Muscle layer of colon (tissue), 2 donors: ENCODE results near the gene VPS35L.
A peak's percentile ranks its signal among the peaks of the same experiment; 100 is the strongest.

ENCODE experiments used
- H3K27ac ChIP-seq: one replicate; pipeline ENCODE4 v1.7.0; 2013; ENCODE audit warnings: low read depth, mild to moderate bottlenecking, low read length, moderate library complexity
- H3K27me3 ChIP-seq, 2 donors: one replicate each; pipeline ENCODE4 v1.7.0; 2013; ENCODE audit warnings: low read length in 2 of 2, mild to moderate bottlenecking in 2 of 2; ENCODE audit not compliant: insufficient read depth in 2 of 2, control insufficient read depth in 1 of 2
- H3K36me3 ChIP-seq: one replicate; pipeline ENCODE4 v1.7.0; 2013; ENCODE audit warnings: mild to moderate bottlenecking, low read length; ENCODE audit not compliant: insufficient read depth
- H3K4me1 ChIP-seq: one replicate; pipeline ENCODE4 v1.7.0; 2013; ENCODE audit warnings: mild to moderate bottlenecking, low read length; ENCODE audit not compliant: insufficient read depth
- H3K4me3 ChIP-seq, 2 donors: one replicate each; pipeline ENCODE4 v1.7.0; 2013; ENCODE audit warnings: low read length in 2 of 2, low read depth in 1 of 2, mild to moderate bottlenecking in 1 of 2, moderate library complexity in 1 of 2
- H3K9ac ChIP-seq: one replicate; pipeline ENCODE4 v1.7.0; 2013; ENCODE audit warnings: low read length
- H3K9me3 ChIP-seq: one replicate; pipeline ENCODE4 v1.7.0; 2013; ENCODE audit warnings: mild to moderate bottlenecking, low read length
- donor health status: abdominal sarcoma.
- donor health status: Adenocarcinoma of cecum.

VPS35L gene

GRCh38 chr16:19681637-19682036 lies 126.1 kb downstream of the VPS35L start:
- Histone ChIP-seq H3K9me3 (no peaks in the 10 kb centered on the region), H3K36me3 (peaks cover 48% of the 10 kb centered on the region), H3K27me3 (no peaks in the 10 kb centered on the region), H3K4me3 (no peak overlapping the region), H3K27ac (no peak overlapping the region), H3K4me1 (no peaks in the 10 kb centered on the region), H3K9ac (no peak overlapping the region)

DNA sequence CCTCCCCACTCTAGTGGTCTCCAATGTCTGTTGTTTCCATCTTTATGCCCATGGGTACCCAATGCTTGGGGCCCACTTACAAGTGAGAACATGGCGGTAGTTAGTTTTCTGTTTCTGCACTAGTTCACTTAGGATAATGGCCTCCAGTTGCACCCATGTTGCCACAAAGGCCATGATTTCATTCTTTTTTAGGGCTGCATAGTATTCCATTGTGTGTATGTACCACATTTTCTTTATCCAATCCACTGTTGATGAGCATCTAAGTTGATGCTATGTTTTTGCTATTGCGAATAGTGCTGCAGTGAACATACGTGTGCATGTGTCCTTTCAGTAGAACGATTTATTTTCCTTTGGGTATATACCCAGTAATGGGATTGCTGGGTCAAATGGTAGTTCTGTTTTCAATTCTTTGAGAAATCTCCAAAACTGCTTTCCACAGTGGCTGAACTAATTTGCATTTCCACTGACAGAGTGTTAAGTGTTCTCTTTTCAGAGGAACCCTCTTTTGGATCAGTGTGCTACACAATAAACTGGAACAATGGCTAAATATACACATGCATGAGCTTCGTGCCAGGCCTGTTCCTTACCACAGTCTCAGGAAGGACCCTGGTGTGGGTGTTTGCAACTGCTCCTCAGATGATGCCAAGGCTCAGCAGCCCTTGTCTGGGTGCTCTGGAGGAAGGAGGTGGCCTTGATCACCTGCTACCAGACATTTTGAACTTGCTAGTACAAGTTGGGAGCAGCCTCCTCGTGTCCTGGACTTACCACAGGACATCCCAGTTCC lies 128.1 kb downstream of the VPS35L start:
- H3K27ac ChIP-seq = no peak overlapping the region
- H3K27me3 ChIP-seq = no peaks in the 10 kb centered on the region
- H3K36me3 ChIP-seq = peaks cover 62% of the 10 kb centered on the region
- no peak overlapping the region for H3K9ac ChIP-seq
- H3K4me3 ChIP-seq = no peak overlapping the region
- H3K4me1 ChIP-seq = no peaks in the 10 kb centered on the region
- H3K9me3 ChIP-seq = no peaks in the 10 kb centered on the region

DNA sequence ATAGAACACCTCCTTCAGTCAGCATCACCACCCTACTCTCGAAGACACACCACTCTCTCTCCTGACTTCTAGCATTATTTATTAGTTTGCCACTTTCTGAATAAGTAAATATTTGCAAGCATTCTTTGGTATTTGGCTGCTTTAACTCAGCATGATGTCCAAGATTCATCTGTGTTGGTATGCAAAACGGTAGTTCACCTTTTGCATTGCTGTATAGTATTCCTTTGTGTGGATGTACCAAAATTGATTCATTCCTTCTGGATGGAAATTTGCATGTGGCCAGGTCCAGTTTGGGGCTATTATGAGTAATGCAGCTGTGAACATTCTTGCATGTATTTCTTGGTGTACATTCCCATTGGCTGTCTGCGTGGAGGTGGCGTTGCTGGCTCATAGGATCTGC lies 129.7 kb downstream of the VPS35L start:
- Histone ChIP-seq H3K27ac (no peak overlapping the region), H3K27me3 (no peaks in the 10 kb centered on the region), H3K4me3 (no peak overlapping the region), H3K4me1 (no peaks in the 10 kb centered on the region), H3K9me3 (no peaks in the 10 kb centered on the region), H3K9ac (no peak overlapping the region), H3K36me3 (peaks cover 59% of the 10 kb centered on the region)

GRCh38 chr16:19687279-19687678 lies 131.8 kb downstream of the VPS35L start:
- Histone ChIP-seq H3K36me3 (peaks cover 54% of the 10 kb centered on the region), H3K27ac (no peak overlapping the region)

GRCh38 chr16:19688396-19689024 lies 133.0 kb downstream of the VPS35L start:
- H3K27me3 ChIP-seq = no peaks in the 10 kb centered on the region
- H3K27ac ChIP-seq = no peak overlapping the region
- H3K9ac ChIP-seq = no peak overlapping the region
- H3K4me1 ChIP-seq = no peaks in the 10 kb centered on the region
- peaks cover 42% of the 10 kb centered on the region for H3K36me3 ChIP-seq
- no peak overlapping the region for H3K4me3 ChIP-seq
- H3K9me3 ChIP-seq = no peaks in the 10 kb centered on the region

More at GRCh38 chr16:19687279-19687678, 131.8 kb downstream of the VPS35L start:
- Histone ChIP-seq H3K4me3 (no peak overlapping the region), H3K27me3 (no peaks in the 10 kb centered on the region), H3K9me3 (no peaks in the 10 kb centered on the region), H3K4me1 (no peaks in the 10 kb centered on the region), H3K9ac (no peak overlapping the region)

DNA sequence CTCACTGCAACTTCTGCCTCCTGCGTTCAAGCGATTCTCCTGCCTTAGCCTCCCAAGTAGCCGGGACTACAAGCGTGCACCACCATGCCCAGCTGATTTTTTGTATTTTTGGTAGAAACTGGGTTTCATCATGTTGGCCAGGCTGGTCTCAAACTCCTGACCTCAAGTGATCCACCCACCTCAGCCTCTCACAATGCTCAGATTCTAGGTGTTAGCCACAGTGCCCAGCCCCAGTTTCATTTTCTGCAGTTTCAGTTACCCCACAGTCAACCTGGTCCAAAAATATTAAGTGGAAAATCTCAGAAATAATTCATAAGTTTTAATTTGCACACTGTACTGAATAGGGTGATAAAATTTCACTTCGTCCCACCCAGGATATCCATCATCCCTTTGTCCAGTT lies 133.8 kb downstream of the VPS35L start:
- no peaks in the 10 kb centered on the region for H3K4me1 ChIP-seq
- no peak overlapping the region for H3K9ac ChIP-seq
- H3K27ac ChIP-seq = no peak overlapping the region
- H3K27me3 ChIP-seq = no peaks in the 10 kb centered on the region
- H3K9me3 ChIP-seq = no peaks in the 10 kb centered on the region
- H3K36me3 ChIP-seq = peaks cover 34% of the 10 kb centered on the region
- no peak overlapping the region for H3K4me3 ChIP-seq

DNA sequence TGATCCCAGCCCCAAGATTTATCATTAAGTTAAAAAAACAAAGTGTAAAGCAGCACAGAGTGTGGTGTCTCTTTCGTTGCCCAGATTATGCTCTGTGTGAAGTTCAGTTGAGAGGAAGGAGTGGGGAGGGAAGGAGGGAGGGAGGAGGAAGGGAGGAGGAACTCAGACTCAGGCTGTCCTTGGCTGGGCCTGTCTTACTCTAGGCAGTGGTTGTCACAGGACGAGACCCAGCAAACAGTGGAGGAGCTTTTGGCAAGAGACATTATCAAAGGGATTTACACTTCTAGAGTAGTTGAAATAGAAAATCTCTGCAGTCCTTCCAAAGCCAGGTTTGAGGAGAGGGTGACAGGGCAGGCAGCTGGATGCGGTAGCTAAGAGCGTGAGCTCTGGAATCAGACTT lies 134.7 kb downstream of the VPS35L start:
- no peak overlapping the region for H3K9ac ChIP-seq
- H3K27ac ChIP-seq = no peak overlapping the region
- no peaks in the 10 kb centered on the region for H3K9me3 ChIP-seq
- no peaks in the 10 kb centered on the region for H3K4me1 ChIP-seq
- no peaks in the 10 kb centered on the region for H3K27me3 ChIP-seq
- no peak overlapping the region for H3K4me3 ChIP-seq
- H3K36me3 ChIP-seq = peaks cover 31% of the 10 kb centered on the region

DNA sequence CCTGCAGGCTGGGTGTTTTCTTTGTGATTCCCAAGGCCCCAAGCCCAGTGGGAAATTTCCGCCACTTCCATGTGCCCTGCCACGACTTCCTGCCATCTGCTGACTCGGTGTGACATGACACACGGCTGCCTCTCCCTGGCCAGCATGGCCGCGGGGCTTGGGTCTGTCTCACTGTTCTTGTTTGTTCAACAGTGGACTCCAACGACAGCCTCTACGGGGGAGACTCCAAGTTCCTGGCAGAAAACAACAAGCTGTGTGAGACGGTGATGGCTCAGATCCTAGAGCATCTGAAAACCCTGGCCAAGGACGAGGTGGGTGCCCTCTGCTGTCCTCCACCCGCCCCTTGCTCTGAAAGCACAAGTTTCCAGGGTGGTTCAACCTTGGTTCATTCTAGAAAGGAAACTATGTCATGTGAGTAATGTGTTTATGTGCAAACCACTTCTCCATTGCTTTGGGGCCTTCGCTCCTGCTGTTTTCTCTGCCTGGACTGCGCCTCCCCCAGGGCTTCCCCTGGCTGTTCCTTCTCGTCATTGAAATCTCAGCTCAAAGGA lies 135.7 kb downstream of the VPS35L start:
- H3K4me3 ChIP-seq = no peak overlapping the region
- no peak overlapping the region for H3K27ac ChIP-seq
- H3K36me3 ChIP-seq = peaks cover 21% of the 10 kb centered on the region
- peaks cover 2% of the 10 kb centered on the region for H3K4me1 ChIP-seq
- H3K9ac ChIP-seq = no peak overlapping the region
- no peaks in the 10 kb centered on the region for H3K27me3 ChIP-seq
- H3K9me3 ChIP-seq = no peaks in the 10 kb centered on the region

GRCh38 chr16:19694989-19695388 lies 139.5 kb downstream of the VPS35L start:
- Histone ChIP-seq H3K27me3 (no peaks in the 10 kb centered on the region), H3K9ac (no peak overlapping the region), H3K27ac (no peak overlapping the region), H3K4me3 (no peak overlapping the region), H3K36me3 (peaks cover 30% of the 10 kb centered on the region), H3K4me1 (peaks cover 14% of the 10 kb centered on the region), H3K9me3 (no peaks in the 10 kb centered on the region)

DNA sequence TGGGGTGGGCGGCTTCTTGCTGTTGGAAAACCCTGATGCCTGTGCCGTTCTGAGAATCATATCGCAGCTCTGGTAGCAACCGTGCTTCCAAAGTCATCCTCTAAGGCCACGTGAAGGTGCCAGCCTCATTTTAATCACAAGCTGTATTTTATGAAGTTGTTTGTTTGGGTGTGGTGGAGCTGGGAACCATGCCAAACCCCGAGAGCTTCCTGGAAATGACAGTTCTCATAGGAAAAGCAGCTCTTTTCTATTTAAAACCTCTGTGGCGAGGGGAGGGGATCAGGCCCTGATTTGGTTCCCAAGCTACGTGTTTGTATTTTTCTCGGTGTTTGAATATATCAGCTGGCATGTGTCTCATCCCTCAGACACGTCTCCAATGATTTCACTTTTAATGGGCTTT lies 140.8 kb downstream of the VPS35L start:
- Histone ChIP-seq H3K4me1 (peaks cover 24% of the 10 kb centered on the region), H3K36me3 (peaks cover 39% of the 10 kb centered on the region), H3K27ac (peak overlapping the region; percentile 67), H3K9me3 (no peaks in the 10 kb centered on the region), H3K4me3 (no peak overlapping the region), H3K9ac (no peak overlapping the region), H3K27me3 (no peaks in the 10 kb centered on the region)

DNA sequence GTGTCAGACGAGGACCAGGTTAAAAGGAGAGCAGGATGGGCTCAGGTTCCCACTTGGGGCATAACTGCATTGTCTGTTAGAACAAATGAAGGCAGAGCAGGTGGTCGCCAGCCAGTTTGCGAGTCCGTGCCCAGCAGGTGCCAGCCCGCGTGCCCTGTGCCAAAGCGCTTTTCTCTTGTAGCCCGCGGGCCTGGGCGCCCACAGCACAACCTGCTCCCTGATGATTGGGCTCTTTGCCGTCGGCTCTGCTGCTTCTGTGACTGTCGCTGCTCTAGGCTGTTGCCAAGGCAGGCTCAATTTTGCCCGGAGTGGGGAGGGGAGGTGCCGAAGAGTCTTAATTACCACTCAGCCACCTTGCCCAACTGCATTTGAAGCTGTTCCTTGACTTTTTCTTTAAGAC lies 141.5 kb downstream of the VPS35L start:
- Histone ChIP-seq H3K9me3 (no peaks in the 10 kb centered on the region), H3K27ac (peak overlapping the region; percentile 67), H3K4me3 (no peak overlapping the region), H3K27me3 (no peaks in the 10 kb centered on the region), H3K36me3 (peaks cover 39% of the 10 kb centered on the region), H3K9ac (no peak overlapping the region), H3K4me1 (peaks cover 24% of the 10 kb centered on the region)
